ENCODE measurements around the gene TUBB. TPM values are rescaled to one million over a fixed set of nuclear protein-coding genes. Genes with fewer than 3 reads are reported as not detected.
A peak's percentile ranks its signal among the peaks of the same experiment; 100 is the strongest.

Gene TUBB
- total and polyA plus RNA-seq, 3 experiments from 2014 or later, result 136 to 1,639 (median 1,610) TPM

DNA sequence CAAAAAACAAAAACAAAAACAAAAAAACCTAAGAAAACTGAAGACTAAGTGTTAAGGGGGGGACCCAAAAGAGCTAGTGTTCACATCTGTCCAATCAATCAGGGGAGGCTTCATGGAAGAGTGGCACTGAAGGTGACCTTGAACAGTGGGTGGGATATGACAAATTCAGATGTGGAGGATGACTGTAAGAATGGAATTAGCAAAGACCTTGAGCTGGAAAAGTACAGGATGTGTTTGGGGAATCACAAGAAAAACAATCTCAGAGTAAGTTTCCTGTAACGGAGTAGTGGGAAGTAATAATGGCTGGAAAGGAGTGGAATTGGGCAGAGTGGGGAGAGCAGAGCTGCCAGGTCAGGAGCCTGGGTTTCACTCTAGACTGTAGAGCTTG is 27.1 kb downstream of the TUBB start:
- Histone ChIP-seq H3K36me3 (ENCODE audit: insufficient read depth, low read length) (no peaks in the 10 kb centered on the region), H3K9me3 (ENCODE audit: low read length) (no peaks in the 10 kb centered on the region), H3K4me1 (ENCODE audit: insufficient read depth, low read length) (peaks cover 5% of the 10 kb centered on the region), H3K4me3 (ENCODE audit: low read length) (no peak overlapping the region), H3K27me3 (ENCODE audit: insufficient read depth, low read length, poor library complexity, severe bottlenecking) (no peaks in the 10 kb centered on the region), H3K27ac (ENCODE audit: low read depth, low read length) (no peak overlapping the region)
- Mint-ChIP-seq H3K27ac (peak overlapping the region in 1 of 8 donors; percentile 8), H3K4me1 (peaks cover 13 to 20% (median 14%) of the 10 kb centered on the region in 3 donors), H3K4me3 (peak overlapping the region in 1 of 7 donors; percentile 66), H3K27me3 (no peaks in the 10 kb centered on the region), H3K9me3 (no peaks in the 10 kb centered on the region), H3K36me3 (peaks cover 0 to 12% (median 0%) of the 10 kb centered on the region in 3 donors)
- ChIA-PET POLR2A (no interaction called here), CTCF (interaction anchor here (0.8 to 3.0 kb wide), 6 partner anchors 10 to 82 kb away, joined by 3 to 10 read pairs (median 5); no protein-coding TSS in a partner anchor)
- DNase-seq, result no peak

DNA sequence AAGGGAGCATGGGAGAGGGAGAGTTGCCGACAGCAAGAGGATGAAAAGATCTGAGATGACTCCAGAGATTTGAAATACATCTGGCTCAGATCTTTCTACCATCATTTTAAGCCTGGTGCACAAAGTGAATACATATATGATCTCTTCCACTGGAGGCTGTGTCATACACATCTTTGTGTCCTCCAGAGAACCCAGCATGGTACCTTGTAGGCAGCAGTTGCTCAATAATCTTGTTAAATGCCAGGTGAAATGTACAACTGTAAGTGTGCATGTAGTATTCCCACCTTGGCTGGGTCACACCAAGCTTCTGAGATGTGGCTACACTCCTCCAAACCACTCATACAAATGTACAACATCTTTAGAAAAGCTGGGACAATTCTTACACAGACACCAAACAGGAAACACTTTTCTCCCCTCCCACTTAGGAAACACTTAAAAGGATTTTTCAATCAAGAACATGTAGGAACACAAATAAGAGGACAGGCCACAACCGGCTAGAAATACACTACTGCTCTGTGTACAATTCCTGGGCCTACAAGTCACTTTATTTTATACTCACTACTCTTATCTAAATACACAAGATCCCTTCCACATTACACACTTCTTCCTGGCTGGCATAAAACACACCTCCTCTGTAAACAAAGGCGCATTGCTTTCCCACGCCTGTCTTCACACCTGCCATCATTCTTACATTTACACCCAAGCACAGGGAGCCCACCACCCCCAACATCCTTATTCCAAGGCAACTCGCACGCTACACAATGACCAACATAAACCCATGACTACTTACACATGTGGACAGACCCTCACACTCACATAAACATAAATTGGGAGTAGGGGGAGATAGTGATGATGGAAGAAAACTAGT is 28.0 kb downstream of the TUBB start:
- POLR2A ChIA-PET, result no interaction called here
- Histone ChIP-seq H3K27ac (ENCODE audit: low read depth, low read length) (no peak overlapping the region), H3K27me3 (ENCODE audit: insufficient read depth, low read length, poor library complexity, severe bottlenecking) (no peaks in the 10 kb centered on the region), H3K4me3 (ENCODE audit: low read length) (no peak overlapping the region), H3K4me1 (ENCODE audit: insufficient read depth, low read length) (peaks cover 3% of the 10 kb centered on the region), H3K36me3 (ENCODE audit: insufficient read depth, low read length) (no peaks in the 10 kb centered on the region), H3K9me3 (ENCODE audit: low read length) (no peaks in the 10 kb centered on the region)
- Mint-ChIP-seq H3K36me3 (peaks cover 0 to 7% (median 0%) of the 10 kb centered on the region in 3 donors), H3K4me1 (peaks cover 9 to 15% (median 11%) of the 10 kb centered on the region in 3 donors), H3K27me3 (no peaks in the 10 kb centered on the region), H3K27ac (peak overlapping the region in 1 of 8 donors; percentile 28), H3K9me3 (no peaks in the 10 kb centered on the region), H3K4me3 (peak overlapping the region in 1 of 7 donors; percentile 66)
- DNase-seq, result no peak
- CTCF ChIA-PET, result interaction anchor here (1.2 to 3.0 kb wide), 3 partner anchors 17 to 69 kb away, joined by 4 to 10 read pairs (median 8); no protein-coding TSS in a partner anchor

DNA sequence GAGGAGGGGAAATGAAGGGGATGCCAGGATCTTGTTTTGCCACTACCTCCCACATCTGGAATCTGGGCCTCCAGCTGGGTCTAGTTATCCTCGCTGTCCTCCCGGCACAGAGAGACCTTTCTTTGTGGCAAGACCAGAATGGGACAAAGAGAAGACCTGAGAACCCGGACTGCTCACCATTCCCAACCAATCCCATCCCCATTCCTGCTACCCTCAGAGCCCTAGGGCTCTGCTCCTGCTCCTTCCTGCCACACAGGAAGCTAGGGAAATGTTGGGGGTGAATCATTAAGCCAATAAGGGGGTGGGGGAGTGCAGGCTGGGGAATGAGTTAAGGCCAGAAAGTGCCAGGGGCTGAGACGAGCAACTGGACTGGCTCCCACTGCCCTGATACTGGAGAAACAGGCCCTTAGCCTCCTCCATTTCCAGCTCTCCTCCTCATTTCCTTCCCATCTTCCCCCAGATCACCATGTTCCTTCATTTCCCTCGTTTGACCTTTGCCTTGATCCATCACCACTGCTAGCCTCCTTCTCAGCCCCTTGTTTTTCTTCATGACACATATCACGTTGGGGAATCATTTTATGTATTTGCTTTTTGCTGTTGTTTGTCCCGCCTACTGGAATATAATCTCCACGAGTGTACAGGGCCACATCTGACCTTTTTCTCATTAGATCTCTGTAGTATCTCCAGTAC is 28.8 kb downstream of the TUBB start:
- peaks cover 0 to under 1% (median 0%) of the 10 kb centered on the region in 3 donors for H3K36me3 Mint-ChIP-seq
- Histone ChIP-seq H3K4me3 (ENCODE audit: low read length) (no peak overlapping the region), H3K9me3 (ENCODE audit: low read length) (no peaks in the 10 kb centered on the region), H3K27ac (ENCODE audit: low read depth, low read length) (no peak overlapping the region), H3K27me3 (ENCODE audit: insufficient read depth, low read length, poor library complexity, severe bottlenecking) (no peaks in the 10 kb centered on the region), H3K4me1 (ENCODE audit: insufficient read depth, low read length) (no peaks in the 10 kb centered on the region), H3K36me3 (ENCODE audit: insufficient read depth, low read length) (no peaks in the 10 kb centered on the region)
- H3K27me3 Mint-ChIP-seq, result peaks cover 0 to 1% of the 10 kb centered on the region in 2 donors
- no peaks in the 10 kb centered on the region for H3K9me3 Mint-ChIP-seq
- no peak overlapping the region for H3K4me3 Mint-ChIP-seq
- peaks cover under 1 to 7% (median 2%) of the 10 kb centered on the region in 3 donors for H3K4me1 Mint-ChIP-seq
- peak overlapping the region in 2 of 8 donors; percentile 27 to 47 for H3K27ac Mint-ChIP-seq
- DNase-seq, result no peak
- ChIA-PET CTCF (no interaction called here), POLR2A (no interaction called here)

DNA sequence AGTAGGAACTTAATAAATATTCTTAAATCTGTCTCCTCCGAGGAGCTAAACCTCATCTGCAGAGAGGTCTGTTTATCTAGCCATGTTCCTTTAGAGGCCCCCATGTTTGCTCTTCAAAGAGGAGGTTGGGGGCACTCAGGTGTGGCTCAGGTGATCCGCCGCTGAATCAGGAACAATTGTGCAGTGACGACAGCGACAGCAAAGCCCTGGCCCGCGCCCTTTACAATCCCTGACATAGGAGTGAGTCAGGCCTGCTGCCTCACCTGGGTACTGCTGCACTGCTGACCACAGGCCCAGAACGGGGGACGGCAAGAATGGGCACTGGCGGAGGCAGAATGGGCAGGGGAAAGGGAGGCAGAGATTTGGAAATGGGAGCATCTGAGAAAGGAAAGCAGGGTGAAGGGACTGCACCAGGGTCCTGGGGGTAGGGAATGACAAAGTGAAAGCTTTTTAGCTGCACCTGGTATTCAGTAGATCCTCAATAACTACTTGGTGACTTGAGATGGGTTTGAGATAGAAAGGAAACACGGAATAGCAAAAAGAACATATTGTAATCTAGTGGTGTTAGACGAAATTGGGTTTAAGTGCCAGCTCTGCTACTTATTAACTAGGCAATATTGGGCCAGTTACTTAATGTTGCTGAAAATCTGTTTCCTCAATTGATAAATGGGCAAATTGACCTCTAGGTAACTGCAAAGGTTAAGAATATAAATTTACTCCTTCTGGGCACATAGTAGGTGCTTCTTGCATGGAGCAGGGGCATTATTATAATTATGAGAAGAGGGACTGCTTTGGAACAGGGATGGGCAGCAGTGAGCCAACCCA is 29.6 kb downstream of the TUBB start:
- DNase-seq, result no peak
- CTCF ChIA-PET, result no interaction called here
- Mint-ChIP-seq H3K27me3 (peaks cover 0 to 3% of the 10 kb centered on the region in 2 donors), H3K4me3 (no peak overlapping the region), H3K27ac (peak overlapping the region in 2 of 8 donors; percentile 11 to 47), H3K9me3 (no peaks in the 10 kb centered on the region), H3K36me3 (no peaks in the 10 kb centered on the region), H3K4me1 (peaks cover 0 to 3% (median 2%) of the 10 kb centered on the region in 3 donors)
- H3K4me3 ChIP-seq (ENCODE audit: low read length), result no peak overlapping the region
- POLR2A ChIA-PET, result no interaction called here
- no peaks in the 10 kb centered on the region for H3K36me3 ChIP-seq (ENCODE audit: insufficient read depth, low read length)
- H3K4me1 ChIP-seq (ENCODE audit: insufficient read depth, low read length), result no peaks in the 10 kb centered on the region
- H3K27ac ChIP-seq (ENCODE audit: low read depth, low read length), result no peak overlapping the region
- H3K9me3 ChIP-seq (ENCODE audit: low read length), result no peaks in the 10 kb centered on the region
- H3K27me3 ChIP-seq (ENCODE audit: insufficient read depth, low read length, poor library complexity, severe bottlenecking), result no peaks in the 10 kb centered on the region

DNA sequence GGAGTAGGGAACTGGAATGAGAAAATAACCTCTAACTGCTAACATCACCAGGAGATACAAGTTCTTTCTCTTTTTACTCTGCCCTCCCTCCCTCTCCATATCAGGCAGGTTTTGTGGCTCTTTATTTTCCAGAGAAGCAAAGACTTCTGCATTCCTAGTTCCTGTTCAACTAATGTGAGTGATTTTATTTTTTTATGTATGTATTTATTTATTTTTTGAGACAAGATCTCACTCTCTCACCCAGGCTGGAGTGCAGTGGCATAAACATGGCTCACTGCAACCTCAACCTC is 30.2 kb downstream of the TUBB start:
- no peak for DNase-seq
- Mint-ChIP-seq H3K27ac (no peak overlapping the region), H3K9me3 (no peaks in the 10 kb centered on the region), H3K4me1 (peaks cover 0 to 2% (median 0%) of the 10 kb centered on the region in 3 donors), H3K27me3 (peaks cover 0 to 3% of the 10 kb centered on the region in 2 donors), H3K36me3 (no peaks in the 10 kb centered on the region), H3K4me3 (no peak overlapping the region)
- no peaks in the 10 kb centered on the region for H3K36me3 ChIP-seq (ENCODE audit: insufficient read depth, low read length)
- CTCF ChIA-PET, result no interaction called here
- POLR2A ChIA-PET, result no interaction called here
- H3K27ac ChIP-seq (ENCODE audit: low read depth, low read length), result no peak overlapping the region
- H3K4me3 ChIP-seq (ENCODE audit: low read length), result no peak overlapping the region
- no peaks in the 10 kb centered on the region for H3K9me3 ChIP-seq (ENCODE audit: low read length)
- no peaks in the 10 kb centered on the region for H3K4me1 ChIP-seq (ENCODE audit: insufficient read depth, low read length)
- H3K27me3 ChIP-seq (ENCODE audit: insufficient read depth, low read length, poor library complexity, severe bottlenecking), result no peaks in the 10 kb centered on the region

DNA sequence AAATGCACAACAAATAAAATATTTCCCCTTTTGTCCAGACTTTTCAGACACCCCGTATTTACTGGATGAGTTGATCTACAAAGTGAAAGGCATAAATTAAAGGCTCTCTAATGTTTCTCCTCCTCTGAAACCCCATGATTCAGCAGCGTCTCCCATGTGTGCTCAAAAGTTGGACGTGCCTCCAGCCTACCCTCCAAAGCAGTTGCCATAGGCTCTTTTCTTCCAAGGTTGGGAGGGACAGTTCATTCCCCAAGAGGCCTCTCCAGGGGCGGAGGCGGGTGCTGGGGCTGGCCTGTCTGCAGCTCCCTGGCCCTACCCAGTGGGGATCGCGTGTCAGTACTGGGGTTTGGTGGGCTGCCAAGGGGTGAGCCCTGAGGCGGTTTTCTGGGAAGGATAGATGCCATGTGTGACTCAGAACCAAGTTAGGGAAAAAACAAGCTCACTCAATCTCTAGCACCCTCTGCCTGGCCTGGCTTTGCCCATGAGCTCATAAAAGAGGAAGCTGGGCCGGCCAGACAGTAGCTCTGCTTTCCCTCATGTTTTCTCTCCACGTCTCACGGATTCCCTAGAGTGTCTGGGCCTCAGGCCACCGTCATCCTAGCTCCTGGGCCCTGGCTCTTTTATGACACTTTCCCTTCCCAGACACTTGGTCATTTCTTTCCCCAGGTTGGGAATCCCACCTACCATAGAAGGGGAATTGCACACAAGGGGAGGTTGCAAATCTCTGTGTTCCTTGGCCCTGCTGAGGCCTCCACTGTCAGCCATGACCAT is 32.2 kb downstream of the TUBB start:
- Histone ChIP-seq H3K27ac (ENCODE audit: low read depth, low read length) (no peak overlapping the region), H3K4me3 (ENCODE audit: low read length) (no peak overlapping the region), H3K4me1 (ENCODE audit: insufficient read depth, low read length) (no peaks in the 10 kb centered on the region), H3K27me3 (ENCODE audit: insufficient read depth, low read length, poor library complexity, severe bottlenecking) (no peaks in the 10 kb centered on the region), H3K9me3 (ENCODE audit: low read length) (no peaks in the 10 kb centered on the region), H3K36me3 (ENCODE audit: insufficient read depth, low read length) (no peaks in the 10 kb centered on the region)
- Mint-ChIP-seq H3K36me3 (no peaks in the 10 kb centered on the region), H3K4me3 (no peak overlapping the region), H3K27me3 (peaks cover 0 to 3% of the 10 kb centered on the region in 2 donors), H3K4me1 (peaks cover 1 to 3% (median 2%) of the 10 kb centered on the region in 3 donors), H3K27ac (peak overlapping the region in 1 of 8 donors; percentile 48), H3K9me3 (no peaks in the 10 kb centered on the region)
- no peak for DNase-seq
- POLR2A ChIA-PET, result interaction anchor here (0.5 kb wide), 1 partner anchor 31 kb away, joined by 6 read pairs; no protein-coding TSS in a partner anchor
- CTCF ChIA-PET, result interaction anchor here (1.9 kb wide), 1 partner anchor 17 kb away, joined by 4 read pairs; no protein-coding TSS in a partner anchor

DNA sequence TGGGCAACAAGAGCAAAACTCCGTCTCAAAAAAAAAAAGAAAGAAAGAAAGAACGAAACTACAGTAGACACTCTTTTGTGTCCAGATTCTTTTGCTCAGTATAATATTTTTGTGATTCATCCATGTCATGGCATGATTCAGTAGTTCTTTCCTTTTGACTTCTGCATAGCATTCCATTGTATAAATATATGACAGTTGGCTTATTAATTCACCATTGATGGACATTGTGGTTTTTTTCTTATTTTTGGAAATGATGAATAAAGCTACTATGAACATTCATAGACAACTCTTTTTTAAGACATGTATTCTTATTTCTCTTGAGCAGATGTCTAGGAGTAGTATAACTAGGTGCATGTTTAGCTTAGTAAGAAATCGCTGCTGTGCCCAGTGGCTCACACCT is 34.5 kb downstream of the TUBB start:
- H3K4me1 ChIP-seq (ENCODE audit: insufficient read depth, low read length), result no peaks in the 10 kb centered on the region
- H3K27me3 Mint-ChIP-seq, result peaks cover 0 to 3% of the 10 kb centered on the region in 2 donors
- H3K9me3 Mint-ChIP-seq, result no peaks in the 10 kb centered on the region
- no peak overlapping the region for H3K27ac ChIP-seq (ENCODE audit: low read depth, low read length)
- no peaks in the 10 kb centered on the region for H3K36me3 Mint-ChIP-seq
- no peaks in the 10 kb centered on the region for H3K27me3 ChIP-seq (ENCODE audit: insufficient read depth, low read length, poor library complexity, severe bottlenecking)
- no peak overlapping the region for H3K27ac Mint-ChIP-seq
- ChIA-PET POLR2A (no interaction called here), CTCF (interaction anchor here (1.2 to 1.5 kb wide), 2 partner anchors 10 to 24 kb away, joined by 3 read pairs; partner anchors contain the start of gene IER3)
- DNase-seq, result no peak
- H3K36me3 ChIP-seq (ENCODE audit: insufficient read depth, low read length), result no peaks in the 10 kb centered on the region
- H3K4me3 ChIP-seq (ENCODE audit: low read length), result no peak overlapping the region
- H3K4me1 Mint-ChIP-seq, result peaks cover 3 to 6% (median 5%) of the 10 kb centered on the region in 3 donors
- no peak overlapping the region for H3K4me3 Mint-ChIP-seq
- H3K9me3 ChIP-seq (ENCODE audit: low read length), result no peaks in the 10 kb centered on the region

All from CD8-positive, alpha-beta memory T cell (primary cell).